ENCODE measurements around the gene KLHL1.

KLHL1 gene

DNA sequence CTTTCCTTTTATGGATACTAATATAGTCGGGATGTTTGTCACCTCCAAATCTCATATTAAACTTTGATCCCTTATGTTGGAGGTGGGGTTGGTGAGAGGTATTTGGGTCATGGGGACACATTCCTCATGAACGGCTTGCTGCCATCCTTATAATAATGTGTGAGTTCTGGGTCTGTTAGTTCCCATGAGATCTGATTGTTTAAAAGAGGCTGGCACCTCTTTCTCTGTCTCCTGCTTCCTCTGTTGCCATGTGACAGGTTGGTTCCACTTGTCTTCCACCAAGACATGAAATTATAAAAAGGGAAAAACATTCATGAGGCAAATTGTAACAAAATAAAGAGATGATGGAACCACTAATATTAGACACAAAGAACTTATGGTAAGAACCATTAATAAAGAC, 108.4 kb downstream of the KLHL1 start:
- no peak for DNase-seq

DNA sequence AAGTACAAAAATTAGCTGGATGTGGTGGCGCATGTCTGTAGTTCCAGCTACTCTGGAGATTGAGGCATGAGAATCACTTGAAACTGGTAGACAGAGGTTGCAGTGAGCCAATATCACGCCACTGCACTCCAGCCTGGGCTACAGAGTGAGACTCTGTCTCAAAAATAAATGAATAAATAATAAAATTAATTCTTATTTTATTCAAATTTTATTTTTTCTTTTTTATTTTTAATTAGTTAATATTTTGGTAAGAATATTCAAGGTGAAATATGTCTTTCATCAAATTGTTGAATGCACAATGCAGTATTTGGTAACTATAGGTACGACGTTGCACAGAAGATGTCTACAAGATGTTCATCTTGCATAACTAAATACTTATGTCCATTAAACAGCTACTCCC, 111.2 kb downstream of the KLHL1 start:
- DNase-seq: no peak

DNA sequence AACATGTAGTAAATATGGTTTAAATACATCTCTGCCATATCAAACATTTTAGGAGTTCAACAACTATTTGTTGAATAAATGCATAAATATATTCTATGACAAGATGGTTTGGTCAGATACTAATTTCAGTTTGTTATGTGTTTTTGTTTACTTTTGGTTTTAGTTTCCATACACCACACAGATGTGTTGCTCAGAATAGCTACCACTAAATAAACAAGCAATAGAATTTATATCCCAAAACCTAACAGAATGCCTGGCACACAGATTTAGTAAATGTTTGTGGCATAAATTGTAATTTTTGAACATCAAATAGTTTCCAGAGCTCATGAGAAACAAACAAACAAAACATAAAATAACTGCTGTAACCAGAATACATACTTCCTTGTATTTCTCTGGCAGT, 127.5 kb downstream of the KLHL1 start:
- DNase-seq: no peak

DNA sequence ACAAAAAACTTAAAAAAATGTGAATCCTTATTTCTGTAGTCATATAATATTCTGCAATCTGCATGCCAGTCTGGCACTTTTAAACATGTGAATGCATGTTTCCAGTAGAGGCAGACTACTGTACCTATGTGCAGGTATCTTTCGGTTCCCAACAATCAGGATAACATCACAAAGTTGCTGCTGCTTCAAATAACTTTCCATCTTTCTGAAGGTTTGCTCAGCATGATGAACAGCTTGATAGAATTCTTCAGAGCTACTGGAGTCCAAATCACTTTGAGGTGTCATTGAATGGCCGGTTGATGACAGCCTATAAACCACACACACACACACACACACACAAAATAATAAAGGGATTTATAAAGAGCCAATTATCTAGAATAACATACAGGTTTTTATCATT, 132.8 kb downstream of the KLHL1 start:
- DNase-seq: no peak

DNA sequence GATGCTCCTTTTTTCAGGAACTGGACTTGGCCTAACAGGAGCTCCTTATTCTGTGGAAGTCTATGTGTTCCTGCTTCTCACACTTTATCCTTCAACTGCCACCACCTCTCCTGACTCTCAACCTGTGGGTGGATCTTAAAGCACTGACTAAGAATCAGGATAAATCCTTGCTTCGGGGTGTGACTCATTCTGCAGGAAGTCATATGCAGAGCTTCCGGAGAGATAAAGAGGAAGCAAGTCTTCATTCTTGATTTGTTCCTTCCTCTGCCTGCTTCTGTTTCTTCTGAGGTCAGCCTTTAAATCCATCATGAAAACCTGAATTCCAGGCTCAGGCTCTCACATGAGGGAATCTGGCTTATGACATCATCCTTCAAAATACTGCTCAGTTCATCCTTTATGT, 137.7 kb downstream of the KLHL1 start:
- no peak for DNase-seq

DNA sequence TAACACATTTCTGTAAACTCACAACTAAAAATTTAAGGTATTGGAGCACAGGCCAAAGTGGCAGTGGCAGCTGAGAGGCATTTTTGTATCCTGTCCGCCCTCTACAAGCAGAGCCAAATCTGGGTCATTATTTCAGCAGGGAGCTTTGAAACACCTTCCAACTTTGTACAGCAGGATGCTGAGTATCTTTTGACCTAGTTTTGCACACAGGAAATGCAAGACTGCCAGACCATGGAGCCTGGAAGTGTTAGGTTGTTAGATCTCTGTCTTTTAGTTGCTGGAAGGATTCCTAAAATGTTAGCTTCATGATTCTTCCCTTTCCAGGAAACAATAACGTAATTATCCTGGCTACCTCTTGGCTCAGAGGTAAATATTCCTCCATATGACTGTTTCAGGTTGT, 149.2 kb downstream of the KLHL1 start:
- DNase-seq: no peak

DNA sequence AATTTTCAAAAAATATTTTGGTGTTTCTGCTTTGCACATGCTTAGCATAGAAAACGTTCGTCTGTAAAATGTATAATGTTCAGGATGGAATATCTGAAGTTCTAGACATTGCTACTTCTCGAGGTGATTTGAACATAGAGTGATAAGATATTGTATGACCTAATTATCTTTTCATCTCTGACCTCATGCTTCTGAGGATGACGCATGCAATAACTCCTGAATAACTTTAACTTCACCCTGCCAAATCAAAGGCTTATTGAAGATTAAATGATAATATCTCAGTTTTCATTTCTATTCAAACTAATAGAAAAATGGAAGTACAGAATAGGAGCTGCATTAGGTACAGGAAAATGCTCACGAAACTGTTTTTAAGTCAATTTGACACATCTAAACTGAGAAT, 151.4 kb downstream of the KLHL1 start:
- no peak for DNase-seq

DNA sequence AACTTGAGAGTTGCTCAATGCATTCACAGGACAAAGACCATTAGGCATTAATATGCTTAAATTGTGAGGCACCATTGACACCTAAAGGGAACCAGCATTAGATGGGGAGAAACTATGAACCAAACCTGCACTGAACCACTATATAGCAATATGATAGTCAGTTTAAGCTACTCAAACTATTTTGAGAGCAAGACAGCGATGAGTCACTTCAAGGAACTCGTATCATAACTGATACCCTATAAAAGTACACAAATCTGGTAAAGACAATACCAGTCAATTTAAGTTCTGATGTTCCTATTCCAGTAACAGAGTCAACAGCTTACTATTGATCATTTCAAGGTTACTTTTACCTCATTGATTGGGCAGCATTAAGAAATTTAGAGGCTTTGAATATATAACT, 151.9 kb downstream of the KLHL1 start:
- no peak for DNase-seq

DNA sequence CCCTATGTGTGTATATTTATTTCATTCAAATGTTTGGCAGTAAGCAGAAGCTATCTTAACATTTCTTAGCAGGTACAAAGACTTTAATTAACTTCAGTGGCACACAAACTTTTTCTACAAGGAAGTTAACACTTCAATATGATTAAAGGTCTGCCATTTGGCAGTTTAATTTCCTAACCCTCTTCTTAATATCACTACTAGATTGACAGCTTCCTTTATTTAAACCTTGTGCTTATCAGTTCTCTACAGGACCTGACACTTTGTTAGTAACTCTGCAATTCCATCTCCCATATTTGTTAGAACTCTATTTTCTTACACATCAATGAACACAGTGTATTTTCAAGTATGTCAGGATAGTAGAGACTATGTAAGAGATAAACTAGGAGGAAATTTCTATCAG, 153.0 kb downstream of the KLHL1 start:
- DNase-seq: no peak

DNA sequence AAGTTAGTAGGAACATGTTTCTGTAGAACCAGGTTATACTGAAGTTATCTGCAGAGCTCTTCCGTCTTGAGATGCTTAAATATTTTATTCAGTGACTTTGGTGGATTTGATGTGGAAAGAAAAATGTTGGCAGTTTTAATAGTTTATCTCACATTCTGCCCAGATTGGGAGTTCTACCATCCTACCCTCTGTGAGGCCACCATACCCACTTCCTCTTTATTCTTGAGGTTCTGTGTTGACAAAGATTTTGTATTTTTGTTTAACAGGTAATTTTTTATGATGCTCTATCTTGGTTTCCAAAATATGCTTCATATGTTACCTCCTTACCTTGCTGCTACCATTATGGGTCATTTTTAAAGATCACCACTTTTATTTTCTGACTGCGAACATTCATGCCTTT, 156.8 kb downstream of the KLHL1 start:
- no peak for DNase-seq

DNA sequence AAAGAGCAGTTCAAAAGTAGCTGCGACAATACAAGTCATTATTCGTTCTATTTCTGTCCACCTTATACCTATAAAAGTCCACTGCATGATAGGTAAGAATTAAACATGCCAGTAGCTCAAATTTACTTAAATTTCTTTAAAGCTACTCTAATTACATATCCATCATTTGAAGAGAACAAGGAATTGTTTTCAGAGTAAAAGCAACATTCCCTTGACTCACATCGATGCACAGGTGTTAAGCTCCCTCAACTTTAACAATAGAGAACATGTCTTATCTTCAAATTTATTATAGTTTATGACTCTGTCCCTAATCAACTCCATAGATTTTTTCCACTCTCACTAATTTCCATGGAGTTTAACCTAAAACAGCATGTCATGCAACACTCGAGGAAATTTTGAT, 158.1 kb downstream of the KLHL1 start:
- no peak for DNase-seq

DNA sequence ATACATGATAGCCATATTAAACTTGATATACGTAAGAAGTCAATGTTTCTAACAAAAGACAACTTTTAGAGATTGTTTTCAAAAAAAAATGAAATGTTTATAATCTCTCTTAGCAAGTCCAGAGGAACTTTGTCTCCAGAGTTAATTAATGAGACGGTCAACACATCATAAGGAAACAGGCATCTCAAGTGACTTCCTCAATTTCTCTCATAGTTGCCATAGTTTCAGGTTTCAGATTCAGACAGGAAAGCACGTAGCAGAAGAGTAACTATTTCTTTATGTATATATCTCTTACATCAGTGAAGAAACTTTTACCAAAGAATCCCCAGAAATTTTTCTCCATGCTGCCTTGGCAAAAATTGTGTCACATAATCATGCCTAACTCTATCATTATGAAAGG, 160.2 kb downstream of the KLHL1 start:
- no peak for DNase-seq

DNA sequence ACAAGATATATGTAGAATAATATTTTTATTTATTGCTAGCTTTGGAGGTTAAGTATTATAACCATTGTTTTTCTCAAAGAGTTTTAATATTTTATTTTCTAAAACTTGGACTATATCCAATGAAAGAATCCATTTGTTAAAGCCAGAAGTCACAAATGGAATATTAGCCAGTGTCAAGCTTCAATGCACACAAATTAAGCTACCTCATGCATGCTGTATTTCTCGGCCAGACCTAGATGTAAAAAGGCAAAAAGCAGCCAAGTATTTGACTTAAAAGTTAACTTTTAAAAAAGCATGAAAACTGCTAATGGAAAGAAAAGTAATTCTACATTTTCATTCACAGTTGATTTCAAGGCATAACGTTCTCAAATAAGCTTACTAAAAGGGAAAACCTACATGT, 160.7 kb downstream of the KLHL1 start:
- DNase-seq: no peak

DNA sequence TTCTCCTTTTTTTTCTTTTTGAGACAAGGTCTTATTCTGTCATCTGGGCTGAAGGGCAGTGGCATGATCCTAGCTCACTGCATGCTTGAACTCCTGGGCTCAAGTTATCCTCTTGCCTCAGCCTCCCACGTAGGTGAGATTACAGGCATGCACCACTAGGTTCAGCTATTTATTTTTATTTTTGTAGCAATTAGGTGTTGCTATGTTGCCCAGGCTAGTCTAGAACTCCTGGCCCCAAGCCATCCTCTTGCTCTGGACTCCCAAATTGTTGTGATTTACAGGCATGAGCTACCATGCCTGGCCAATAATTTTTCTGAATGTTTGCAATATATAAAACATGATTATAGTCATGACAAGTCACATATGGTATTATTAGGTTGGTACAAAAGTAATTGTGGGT, 161.7 kb downstream of the KLHL1 start:
- no peak for DNase-seq

DNA sequence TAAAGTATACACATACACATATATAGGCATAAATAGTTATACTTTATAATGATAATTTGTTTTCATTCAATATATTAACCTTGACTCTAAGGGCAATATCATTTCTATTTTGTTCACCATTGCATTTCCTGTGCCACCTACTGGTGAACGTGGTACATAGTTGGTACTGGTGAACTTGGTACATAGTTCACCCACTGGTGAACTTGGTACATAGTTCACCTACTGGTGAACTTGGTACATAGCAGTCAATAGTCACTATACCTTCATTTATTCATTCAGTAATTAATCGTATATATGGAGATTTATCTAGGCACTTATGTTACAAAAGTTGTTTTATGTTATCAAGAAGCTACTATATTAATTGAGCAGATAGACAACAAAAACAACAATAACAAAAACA, 173.2 kb downstream of the KLHL1 start:
- DNase-seq: no peak

DNA sequence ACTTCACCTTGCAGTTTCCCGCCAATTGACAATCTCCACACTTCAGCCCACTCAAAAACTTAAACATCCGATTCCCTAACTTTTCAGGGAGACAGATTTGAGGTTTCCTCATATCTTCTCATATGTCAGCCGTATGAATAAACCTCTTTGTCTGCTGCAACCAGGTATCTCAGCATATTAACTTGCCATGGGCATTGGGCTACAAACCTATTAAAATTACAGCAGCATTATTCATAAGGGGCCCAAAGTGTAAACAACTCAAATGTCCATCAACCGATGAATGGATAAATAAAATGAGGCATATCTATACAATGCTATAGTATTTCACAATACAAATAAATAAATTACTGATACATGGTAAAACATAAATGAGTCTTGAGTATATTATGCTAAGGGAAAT, 180.0 kb downstream of the KLHL1 start:
- DNase-seq: no peak

DNA sequence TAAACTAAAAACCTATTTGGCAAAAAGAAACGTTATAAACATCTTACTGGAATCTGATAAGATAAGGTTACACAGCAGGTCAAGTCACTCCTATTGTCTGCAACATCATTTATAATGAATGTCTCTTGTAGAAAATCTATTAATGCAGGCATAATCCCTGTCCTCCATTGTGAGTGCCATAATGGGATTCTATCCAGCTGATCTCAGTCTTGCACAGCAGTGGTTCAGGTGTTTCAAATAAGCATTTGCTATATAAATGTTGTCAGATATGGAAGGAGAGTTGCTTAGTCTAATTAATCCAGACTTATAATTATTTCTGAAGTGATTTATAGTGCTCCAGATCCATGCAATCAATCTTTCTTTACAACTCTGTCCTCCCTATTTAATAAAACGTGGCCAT, 187.1 kb downstream of the KLHL1 start:
- DNase-seq: no peak

DNA sequence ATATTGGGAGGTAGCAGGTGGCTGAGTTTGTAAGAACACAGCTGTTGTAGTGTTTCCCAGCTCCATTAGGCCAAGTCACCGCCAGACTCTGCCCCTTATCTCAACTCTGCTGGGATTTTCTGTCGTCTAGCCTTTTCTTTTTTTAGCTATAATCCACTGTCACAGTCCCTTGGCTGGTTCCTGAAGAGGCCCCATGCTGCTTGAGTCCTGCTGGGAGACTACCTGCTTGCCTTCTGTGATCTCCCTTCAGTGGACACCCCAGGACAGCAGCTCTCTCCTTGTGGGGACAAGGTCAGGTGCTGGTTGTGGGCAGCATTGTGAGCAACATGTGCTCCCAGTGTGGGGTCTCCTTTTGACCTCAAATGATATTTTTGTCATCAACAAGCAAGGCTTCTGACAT, 195.6 kb downstream of the KLHL1 start:
- no peak for DNase-seq

DNA sequence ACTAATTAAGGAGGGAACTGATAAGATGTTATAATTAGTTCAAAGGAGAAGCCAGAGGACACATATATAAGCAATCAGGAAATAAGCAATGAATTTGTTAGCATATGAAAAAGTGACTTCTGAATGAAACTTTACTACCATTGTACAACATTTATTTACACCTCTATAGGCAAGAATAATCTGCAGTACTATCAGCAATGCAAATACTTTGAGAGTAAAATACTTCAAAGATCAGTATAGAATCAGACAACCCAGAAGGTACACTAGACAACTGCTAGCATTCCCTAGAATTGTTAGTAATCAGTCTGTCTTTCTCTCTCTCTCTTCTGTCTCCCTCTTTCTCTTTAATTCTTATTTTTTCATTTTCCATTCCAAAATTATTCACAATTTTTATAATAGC, 197.5 kb downstream of the KLHL1 start:
- no peak for DNase-seq

DNA sequence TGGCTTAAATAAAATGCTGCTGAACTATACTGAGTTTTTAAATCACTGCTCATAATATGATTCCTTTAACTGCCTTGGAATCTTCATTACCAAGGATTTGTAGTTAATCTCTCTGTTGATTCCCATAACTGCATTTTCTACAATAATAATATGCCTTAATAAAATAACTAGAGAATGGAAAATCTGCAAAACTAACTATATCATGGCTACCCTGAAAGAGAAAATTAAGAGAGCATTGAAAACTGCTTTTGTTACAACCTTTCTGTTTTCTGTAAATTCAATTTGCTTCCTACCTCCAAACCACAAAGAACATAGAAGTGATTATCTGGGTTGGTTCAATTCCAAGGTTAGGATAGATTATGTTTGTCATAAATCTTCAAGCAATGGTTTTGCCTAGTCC, 203.5 kb downstream of the KLHL1 start:
- DNase-seq: no peak

DNA sequence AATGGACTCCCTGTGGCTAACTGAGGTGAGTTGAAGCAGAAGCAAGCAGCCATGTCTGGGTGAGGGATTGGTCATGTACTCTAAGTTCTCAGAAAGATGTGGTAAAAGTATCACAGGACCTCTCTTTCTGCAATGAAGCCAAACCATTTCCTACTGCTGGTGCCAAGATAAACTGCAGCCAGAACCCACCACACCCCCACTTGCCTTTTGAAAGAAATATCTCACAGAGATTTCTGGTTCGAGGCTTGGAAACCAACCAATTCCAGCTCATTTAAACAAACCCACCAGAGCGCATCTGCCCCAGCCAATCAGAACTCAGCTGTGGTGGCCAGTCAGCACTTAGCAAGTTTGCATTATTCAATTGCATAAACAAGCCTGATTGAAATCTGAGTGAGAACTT, 205.2 kb downstream of the KLHL1 start:
- no peak for DNase-seq

DNA sequence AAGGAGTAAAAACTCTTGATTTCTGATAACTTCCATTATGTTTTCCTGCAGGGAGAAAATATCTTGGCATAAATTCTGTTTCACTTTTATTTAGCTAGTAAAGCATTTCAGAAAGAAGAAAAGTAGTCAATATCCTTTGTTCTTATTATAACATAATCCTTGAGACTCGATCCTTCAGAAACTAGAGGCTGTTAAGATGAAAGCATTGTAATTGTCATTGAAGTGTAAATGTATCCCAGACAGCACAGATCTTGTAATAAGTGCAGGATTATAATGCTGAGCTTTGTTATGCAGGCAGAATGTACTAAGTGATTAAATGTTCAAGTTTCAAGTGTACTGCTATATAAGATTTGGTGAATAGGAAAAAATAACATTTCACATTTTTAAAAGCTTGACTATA, 225.8 kb downstream of the KLHL1 start:
- no peak for DNase-seq

DNA sequence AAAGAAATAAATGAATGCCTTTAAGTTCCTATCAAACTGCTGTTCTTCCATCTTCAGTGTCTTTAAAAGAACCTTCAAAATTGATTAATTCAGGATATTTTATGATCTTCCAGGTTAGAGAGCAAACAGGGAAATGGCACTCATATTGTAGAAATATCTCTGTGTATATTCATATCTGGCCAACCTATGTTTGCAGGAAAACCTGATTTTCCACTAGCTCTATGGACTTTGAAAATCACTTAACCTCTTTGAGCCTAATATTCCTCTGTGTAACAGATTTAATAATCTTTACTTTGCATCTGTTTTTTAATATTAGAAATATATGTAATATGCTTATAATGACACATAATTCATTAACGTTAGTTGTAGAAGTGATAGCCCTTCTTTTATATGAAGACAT, 228.3 kb downstream of the KLHL1 start:
- DNase-seq: no peak

DNA sequence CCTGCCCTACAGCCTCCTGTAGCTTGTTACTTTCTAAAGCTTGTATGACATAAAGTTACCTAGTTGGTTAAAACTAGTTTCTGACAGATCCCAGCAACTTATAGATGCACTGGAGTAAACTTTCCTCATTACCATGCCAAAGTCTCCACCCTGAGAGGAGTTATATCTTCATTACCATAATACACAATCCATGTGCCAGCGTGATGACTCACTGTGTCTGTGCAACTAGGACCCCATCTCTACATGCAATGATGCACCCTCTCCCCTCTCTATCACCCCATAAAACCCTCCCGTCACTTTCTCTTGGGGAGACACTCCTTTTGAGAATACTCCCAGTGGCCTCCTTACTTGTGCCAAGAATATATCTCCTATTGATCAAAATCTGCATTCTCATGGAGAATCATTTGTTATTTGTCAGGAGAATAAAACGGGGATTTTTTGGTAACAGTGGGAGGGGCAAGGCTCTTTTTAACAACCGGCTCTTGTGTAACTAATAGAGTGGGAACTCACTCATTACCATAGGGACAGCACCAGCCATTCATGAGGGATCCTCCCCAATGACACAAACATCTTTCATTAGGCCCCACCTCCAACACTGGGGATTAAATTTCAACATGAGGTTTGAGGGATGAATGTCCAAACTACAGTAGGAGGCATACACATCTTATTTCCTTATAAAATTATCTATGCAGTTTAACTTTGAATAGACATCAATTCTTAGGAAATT, 235.8 kb downstream of the KLHL1 start:
- no peak for DNase-seq

DNA sequence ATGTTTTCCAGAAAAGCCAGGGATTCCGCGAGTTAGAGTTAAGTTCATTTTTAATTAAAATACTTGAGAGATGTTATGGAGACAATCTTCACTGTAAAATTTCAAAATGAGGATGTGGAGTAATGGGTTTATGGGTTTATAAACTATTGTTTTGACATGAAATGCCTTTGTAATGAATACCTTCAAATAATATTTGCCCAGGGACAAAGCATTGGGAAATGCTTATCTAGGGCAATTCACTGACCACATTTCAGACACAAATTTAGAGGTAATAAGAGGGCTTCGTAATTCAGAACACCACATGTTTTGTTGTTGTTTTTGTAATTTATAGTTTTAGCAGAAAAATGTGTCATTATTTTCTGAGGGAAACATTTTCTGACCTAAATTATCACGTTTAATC, 241.7 kb downstream of the KLHL1 start:
- DNase-seq: no peak

Data from right forelimb (tissue), 1 donor.